HK-2 (cell line): ENCODE data around the gene CLCN7.
"Not testable (repeated sequence)": the region's sequence is repeated elsewhere in the genome, so short reads cannot be mapped to it uniquely, and the experiment has no call there.

Experiments used
- DNase-seq: peaks from one replicate; pipeline ENCODE4 v3.0.0-alpha.2; 2018; ENCODE audit not compliant: unreplicated experiment

Gene CLCN7

DNA sequence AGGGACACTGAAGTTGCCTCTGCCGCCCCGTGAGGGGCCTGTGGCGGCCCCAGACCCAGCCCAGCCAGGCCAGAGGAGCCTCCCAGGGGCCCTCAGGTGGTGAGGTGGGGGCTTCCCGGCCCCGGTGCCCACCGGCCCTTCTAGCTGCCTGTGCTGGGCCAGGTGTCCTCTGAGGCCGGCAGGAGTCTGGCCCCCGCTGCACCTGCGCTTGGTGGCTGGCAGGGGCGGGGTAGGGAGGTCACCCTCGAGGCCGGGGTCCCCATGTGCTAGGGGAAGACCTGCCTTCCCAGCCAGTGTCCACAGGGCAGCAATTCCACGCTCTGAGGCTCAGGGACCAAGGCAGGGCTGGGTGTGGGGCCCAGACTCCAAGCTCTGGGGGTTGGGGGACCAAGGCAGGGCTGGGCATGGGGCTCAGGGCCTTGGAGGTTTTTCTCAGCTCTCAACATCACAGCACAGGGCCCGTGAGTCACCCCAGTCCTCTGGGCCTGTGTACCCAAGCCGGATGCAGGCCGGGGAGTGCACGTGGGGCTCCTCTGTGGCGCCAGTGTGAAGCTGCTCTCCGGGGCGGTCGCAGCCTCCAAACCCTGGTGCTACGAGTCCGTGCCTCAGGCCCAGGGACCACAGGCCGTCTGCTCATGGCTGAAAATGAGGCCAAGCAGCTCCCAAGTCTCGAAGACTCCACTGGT is 29.2 kb downstream of the CLCN7 start:
- DNase-seq = no peak

DNA sequence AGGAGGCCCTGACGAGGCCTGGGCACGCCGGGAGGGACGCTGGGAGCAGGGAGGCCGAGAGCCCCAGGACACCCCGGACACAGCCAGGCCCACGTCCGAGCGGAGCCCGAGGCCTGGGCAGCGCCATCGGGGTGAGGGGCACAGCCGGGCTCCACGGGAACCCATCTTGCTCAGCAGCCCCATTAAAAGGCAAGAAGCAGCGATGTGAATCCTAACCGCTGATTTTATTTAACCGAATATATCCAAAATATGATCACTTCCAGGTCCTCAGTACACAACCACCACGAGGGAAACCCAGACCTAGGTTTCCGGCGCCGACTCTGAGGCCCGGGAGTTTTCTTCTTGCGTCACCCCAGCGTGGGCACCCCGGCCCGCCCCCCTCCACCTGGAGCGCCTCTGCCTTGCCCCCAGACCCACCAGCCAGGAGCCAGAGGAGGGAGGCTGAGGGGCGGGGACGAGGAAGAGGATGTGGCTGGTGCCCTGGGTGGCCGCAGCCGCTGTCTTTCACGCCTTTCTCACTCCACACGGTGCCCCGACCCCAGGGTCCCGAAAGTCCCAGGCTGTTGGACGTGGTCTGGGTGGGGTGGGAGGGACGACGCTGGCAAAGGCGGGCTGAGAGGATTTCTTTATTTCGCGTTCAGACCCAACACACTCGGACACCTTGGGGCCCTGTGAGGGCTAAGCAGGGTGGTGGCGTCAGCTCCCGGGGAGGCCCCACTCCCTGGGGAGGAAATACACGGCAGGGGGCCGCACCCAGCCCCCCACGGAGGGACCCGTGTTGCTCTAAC is 29.9 kb downstream of the CLCN7 start:
- DNase-seq = no peak

DNA sequence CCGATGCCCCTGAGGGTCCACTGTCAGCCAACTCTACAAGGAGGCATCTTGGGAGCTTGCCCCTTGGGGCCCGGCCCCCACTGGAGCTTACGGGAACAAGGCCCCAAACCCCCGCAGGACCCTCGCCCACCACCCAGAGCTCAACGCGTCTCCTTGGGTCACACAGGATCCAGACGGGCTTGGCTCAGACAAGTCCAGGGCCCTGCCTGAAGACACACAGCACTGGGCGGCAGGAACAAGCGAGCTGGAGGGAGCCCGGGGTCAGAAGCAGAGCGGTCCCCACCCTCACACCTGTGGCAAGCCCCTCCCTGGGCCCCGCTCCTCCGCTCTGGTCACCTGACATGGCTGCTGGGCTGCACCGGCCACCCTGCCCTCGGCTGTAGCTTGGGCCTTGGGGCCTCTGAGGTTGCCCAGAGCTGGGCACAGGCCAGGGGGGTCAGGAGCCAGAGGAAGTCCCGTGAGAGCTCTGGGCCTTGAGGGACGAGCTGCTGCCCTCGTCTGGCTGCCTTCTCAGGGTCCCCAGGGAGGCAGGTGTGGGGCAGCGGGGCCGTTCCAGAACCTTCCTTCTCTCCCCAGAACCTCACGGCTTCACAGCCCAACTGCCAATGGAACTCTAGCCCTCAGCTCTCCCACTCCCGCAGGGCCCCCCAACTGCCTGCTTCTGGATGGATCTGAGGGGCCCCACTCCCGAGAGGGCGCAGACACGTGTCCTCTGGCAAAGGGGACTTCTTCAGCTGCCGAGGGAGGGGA is 30.7 kb downstream of the CLCN7 start, which contains the start of gene CCDC154:
CCDC154 (minus strand) TSS at position 577 of the 750 bp plus-strand sequence; CDS start at position 343, 234 bp downstream.
- no peak for DNase-seq

DNA sequence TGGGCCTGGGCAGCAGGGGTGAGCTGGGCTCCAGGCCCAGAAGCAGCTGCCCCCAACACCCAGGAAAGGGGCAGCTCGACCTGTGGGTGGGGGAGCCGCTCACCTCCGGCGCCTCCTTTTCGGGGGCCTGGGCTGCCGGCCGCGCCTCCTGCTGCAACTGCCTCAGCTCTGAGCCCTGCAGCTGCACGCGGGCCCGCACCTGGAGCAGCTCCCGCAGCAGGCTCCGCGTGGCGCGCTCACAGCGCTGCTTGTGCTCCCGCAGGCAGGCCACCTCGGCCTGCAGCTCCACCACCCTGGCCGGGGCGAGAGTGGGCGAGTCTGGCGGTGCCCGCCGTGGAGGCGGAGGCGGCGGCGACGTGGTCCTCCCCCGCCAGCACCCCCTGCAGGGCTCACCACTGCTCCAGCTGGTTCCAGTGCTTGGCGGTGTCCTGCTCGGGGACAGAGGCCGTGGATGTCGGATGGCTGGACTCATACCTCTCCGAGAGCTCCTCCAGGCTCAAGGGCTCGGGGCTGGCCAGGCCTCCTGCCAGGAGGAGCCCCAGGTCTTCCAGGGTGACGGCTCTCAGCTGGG is 31.3 kb downstream of the CLCN7 start:
- DNase-seq = no peak

DNA sequence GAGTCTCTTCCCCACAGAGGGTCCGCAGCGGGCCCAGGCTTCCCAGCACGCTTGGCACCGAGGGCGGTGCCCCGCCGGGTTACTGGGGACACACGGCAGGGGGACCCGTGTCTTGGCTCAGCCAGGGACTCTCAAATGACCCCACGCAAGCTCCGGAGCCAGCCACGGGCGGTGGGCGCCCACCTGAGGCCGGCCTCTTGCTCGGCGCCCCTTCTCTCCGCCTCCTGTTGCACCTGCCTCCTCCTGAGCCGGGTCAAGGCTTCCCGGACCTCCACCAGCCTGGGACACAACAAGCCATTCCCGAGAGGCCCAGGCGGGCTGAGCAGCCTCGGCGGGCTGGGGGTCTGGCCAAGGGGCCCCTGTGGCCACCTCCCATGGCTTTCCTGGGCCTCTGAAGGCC is 32.1 kb downstream of the CLCN7 start:
- DNase-seq = no peak

DNA sequence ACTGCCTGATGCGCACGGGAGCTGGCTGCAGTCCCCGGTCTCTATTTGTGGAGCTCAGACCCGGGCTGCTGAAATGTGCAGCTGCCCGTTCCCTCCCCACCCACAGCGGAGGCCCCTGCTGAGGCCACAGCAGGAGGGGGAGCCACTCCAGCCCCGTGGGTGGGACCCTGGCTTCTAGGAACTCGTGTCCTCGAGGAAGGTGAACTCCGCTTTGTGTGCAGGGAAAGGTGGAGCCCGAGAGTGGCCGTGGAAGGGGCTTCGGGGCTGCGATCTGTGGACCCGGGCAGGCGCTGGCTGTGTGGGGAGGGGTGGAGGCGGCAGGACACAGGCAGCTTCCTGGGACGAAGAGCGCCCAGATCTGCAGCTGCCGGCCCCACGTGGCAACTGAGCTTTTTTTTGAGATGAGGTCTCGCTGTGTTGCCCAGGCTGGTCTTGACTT is 33.4 kb downstream of the CLCN7 start:
- DNase-seq = no peak

DNA sequence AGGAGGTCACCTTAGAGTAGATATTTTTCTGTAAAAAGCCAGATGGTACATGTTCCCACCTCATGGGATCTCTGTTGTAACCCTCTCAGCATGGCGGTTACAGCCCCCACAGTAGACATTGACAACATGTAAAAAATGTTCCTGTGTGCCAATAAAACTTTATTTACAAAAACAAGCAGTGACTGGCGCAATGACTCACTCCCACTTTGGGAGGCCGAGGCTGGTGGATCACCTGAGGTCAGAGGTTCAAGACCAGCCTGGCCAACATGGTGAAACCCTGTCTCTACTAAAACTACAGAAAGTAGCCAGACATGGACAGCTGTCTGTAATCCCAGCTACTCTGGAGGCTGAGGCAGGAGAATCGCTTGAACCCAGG is 35.1 kb downstream of the CLCN7 start:
- DNase-seq = not testable (repeated sequence)

DNA sequence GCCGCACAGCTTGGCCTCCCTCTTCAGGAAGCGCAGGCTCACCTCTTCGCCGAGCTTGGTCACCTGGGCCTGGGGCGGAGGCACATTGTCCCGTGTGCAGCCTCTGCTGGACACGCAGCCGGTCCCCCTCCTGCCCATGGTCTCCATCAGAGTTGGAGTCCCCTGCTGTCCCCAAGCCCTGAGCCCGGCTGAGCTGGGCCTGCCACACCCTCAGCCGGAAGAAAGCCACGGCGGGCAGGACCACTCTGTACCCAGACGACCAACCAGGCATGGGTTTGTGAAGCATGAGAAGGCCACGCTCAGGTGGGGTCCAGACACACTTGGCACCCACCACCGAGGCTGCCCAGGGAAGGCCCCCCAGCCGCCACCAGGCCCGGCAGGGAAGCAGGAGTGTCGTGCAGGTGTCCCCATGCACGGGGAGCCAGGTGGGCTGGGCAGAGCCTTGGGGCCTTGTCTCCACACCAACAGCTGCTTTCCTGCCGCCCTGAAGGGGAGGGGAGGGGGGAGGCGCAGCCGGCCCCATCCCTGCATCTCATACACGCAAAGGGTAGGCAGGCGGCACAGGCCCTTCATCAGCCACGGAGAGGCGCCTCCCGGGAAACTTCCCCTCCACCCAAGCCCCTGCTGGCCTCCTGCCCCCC is 35.6 kb downstream of the CLCN7 start:
- no peak for DNase-seq

DNA sequence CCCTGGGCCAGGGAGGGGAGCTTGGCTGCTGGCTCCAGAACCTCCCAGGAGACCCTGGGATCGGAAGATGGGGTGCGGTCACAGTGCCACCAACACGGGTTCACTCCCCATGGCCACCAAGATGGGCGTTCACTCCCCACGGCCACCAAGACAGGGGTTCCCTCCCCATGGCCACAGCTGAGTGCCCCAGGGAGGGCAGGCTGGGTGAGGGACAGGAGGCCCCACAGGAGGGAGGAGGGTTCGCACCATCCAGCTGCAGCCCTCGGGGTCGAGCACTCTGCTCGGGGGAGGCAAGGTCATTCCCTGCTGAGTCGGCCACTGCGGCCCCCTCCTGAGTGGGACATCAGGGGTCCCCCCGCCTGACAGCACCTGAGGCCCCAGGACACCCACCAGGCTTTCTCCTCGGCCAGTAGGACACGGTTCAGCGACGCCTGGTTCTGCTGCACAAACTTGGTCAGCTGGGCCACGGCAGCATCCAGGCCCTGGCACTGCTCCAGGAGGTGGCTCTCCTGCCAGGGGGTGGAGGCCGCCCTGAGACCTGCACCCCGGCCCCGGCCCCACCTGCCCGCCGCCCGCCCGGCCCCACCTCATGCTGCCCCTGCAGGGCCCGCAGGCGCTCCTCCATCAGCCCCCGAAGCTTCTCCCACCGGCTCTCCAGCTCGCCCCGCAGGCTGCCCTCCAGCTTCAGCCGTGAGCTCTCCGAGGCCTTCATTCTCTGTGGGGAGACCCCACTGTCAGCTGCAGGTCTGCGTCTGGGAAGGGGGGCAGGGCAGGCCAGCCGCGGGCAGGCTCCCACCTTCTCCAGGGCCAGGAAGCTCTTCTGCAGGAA is 36.4 kb downstream of the CLCN7 start:
- DNase-seq = no peak

DNA sequence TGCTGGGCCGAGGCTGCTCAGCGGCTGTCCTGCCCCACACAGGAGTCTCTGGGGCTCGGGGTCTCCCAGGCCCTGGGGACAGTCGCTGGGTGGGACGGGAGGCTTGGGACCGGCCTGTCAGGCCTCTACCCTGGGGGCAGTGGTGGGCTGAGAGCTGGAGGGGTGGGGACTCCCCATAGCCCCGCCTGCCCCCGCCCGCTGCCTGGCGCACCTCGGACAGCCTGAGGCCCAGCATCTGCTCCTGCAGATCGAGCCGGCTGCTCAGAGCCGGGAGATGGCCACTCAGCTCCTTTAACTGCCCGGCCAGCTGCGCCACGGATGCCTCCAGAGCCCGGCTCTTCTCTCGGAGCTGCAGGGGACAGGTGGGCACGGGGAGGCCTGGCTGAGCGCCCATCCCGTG is 37.2 kb downstream of the CLCN7 start:
- DNase-seq = no peak

DNA sequence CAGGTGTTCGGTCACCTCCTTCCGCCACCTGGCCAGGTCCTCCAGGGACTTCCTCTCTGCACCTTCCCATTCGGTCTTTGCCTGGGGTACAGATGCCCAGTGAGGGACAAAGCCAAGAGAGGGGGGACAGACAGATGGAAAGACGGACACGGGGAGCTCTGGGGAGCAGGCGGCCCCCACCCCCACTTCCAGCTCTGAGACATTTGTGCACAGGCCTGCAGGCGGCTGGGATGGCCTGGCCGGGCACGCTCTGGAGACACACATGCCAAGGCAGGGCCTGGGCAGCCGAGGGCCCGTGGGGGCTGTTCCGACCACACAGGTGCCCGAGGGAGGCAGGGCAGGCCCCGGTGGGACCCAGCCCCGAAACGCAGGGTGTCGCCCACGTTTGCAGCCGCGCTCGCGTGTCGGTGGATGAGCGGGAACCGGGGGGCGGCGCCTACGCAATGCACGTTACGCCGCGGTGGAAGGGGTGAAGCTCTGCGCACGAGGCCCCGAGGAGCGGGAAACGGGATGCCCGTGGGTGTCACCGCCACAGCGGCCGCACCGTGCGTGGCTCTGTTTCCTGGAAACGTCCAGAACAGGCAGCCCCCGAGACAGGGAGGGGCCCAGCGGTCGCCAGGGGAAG is 38.0 kb downstream of the CLCN7 start:
- no peak for DNase-seq

DNA sequence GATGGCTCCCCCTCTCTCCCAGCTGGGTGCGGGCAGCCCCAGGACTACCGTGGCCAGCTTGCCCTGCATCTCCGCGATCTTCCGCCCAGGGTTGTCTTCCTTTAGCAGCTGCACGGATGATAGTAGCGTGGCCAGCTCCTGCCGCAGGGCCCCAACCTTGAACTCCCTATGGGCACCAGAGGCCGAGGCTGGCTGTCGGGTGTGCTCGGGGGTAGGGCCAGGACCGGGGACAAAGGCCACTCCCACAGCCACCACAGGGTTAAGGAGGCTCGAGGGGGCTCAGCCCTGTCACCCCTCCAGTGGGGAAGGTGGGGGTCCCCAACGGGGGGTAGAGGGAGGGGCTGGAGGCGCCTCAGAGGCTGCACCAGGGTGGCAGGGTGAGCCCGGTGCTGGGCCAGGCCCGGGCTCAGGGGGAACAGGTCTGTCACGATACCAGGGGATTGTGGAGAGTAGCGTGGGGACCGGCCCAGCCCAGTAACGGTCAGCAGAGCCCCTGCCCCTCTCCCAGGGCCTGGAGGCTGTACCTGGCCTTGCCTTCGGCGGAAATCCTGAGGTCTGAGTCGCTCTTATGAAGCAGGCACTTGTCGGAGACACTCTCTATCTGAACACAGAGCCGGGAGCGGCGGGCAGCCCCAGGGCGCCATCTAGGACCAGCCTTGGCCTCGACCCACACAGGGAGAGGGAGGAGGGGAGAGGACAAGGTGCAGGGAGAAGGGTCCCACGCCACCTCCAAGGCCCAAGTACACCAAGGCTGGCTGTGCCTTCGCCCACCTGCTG is 38.7 kb downstream of the CLCN7 start:
- DNase-seq = no peak

DNA sequence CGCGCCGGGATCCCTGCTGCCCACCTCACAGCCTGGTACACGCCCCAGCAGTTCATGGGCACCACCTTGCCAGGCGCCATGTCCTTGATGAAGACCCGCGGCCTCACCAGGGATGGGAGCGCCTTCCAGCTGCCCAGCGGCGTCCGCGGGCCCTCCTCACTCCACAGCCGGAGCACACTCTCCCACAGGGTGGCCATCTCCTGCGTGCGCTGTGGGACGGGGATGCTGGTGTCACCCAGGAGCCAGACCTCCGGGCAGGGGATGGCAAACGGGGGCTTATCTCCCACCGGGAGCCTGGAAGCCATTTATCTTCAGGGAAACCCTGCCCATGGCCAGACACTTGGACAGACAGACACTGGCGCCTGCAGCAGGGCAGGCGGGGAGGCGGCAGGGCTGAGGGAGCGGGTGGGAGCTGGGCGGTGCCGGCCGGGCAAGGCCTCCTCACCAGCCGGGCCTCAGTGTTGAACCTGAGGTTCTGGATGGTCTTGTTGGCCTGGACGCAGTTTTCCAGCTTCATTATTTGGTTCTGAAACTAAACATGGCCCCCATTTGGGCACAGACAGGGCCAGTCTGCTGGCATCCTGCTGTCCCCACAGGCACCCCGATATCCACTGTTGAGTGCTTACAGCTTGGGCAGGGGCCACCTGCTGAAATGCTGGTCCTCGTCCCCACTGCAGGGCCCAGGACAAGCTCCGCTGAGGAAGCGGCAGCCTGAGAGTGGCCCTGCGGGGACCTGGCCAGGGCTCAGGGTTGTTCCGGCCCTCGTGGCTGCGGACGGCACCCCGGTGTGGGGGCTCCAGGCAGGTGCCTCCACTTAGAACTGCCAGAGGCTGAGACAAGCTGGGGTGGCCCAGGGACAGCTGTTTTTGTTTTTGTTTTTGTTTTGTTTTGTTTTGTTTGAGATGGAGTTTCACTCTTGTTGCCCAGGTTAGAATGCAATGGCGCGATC is 39.9 kb downstream of the CLCN7 start:
- DNase-seq = no peak

DNA sequence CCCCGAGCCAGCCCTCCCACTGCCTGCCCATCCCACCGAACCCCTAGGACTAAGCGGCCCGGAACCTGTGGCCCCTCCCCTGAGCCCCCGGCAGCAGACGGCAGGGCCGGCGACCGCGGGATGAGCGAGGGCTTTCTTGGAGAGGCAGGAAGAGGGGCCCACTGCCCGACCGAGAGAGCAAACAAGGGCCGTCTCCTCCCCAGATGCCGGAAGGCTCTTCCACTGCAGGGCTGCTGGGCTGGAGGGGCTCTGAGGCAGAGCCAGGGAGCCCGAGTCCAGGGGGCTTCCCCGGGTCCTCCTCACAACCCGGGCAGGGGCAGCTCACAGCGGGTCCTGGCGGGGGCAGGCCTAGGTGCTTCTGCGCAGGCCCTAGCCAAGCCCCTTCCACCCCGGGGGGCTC is 41.1 kb downstream of the CLCN7 start:
- no peak for DNase-seq

DNA sequence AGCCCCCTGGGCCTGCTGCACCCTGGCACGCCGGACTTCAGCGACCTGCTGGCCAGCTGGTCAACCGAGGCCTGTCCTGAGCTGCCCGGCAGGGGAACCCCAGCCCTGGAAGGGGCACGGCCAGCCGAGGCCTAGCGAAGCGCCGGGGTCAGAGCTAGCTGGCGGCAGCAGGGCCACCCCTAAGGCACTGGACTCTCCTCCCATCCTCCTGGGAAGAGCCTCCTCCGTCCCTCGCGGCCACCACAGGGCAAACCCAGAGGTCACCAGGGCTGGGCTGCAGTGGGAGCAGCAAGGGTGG is 41.6 kb downstream of the CLCN7 start:
- no peak for DNase-seq

DNA sequence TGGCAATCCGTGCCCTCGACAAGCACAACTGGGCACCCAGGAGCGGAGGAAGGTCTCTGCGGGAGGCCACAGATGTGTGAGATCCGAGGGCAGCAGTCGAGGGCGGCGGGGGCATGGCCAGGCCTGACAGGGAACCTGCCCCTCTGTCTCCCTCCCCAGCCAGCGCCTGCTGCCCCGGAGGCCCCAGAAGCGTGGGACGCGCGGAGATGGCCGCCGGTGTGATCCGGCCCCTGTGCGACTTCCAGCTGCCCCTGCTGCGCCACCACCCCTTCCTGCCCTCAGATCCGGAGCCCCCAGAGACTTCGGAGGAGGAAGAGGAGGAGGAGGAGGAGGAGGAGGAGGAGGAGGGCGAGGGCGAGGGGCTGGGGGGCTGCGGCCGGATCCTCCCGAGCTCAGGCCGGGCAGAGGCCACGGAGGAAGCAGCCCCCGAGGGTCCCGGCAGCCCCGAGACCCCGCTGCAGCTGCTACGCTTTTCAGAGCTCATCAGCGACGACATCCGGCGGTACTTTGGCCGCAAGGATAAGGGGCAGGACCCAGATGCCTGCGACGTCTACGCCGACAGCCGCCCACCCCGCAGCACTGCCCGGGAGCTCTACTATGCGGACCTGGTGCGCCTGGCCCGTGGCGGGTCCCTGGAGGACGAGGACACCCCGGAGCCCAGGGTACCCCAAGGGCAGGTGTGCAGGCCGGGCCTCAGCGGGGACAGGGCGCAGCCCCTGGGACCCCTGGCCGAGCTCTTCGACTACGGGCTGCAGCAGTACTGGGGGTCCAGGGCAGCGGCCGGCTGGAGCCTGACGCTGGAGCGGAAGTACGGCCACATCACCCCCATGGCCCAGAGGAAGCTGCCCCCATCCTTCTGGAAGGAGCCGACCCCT is 42.2 kb downstream of the CLCN7 start:
- no peak for DNase-seq

DNA sequence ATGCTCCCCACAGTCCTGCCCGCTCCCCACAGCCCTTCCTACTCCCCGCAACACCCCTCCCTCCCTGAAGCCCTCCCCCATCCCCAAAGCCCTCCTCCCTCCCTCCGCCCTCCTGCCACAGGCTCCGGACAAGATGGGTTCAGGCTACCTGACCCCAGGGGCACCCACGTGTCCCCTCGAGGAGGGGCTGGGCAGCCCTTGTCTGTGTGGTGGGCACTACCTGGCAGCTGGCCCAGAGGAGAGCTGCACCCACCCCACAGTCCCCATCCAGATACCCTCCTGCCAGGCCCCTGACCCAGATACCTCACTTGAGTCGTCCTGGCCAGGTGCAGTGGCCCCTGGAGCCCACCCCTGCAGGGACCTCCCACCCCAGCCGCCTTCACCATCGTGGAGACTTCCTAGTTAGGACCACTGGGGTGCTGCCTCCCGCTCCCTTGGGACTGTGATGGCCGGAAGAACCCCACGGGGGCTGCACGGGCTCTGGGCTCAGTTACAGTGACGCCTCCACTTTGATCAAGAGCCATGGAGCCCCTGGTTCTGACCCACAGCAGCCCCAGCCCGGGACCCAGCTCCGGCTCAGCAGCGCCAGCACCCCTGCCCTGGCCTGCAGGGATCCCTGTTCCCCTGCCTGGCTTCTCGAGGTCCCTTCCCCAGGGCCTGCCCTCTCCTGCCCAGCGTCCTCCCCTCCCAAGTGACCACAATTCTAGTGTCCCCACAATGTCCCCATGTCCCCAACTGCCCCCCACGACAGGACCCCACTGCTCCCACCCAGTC is 43.1 kb downstream of the CLCN7 start:
- DNase-seq = no peak
